ENCODE data around the gene TYSND1. TPM values are rescaled to one million over a fixed set of nuclear protein-coding genes. Genes with fewer than 3 reads are reported as not detected.

TYSND1 gene
- total RNA-seq, 1 experiment from 2014 or later, result 13.6 TPM

GRCh38 chr10:70190102-70190501 is 43.6 kb upstream of the TYSND1 start:
- Histone ChIP-seq H3K36me3 (ENCODE audit: control insufficient read depth in 1 of 2, insufficient read depth in 2 of 2, low read length in 2 of 2) (no peaks in the 10 kb centered on the region), H2AFZ (ENCODE audit: low read depth, low read length, poor library complexity, severe bottlenecking) (no peak overlapping the region), H3K4me1 (ENCODE audit: control insufficient read depth in 1 of 2, insufficient read depth in 2 of 2, low read length in 2 of 2) (no peaks in the 10 kb centered on the region), H4K20me1 (ENCODE audit: insufficient read depth) (no peaks in the 10 kb centered on the region), H3K4me3 (replicated peaks in 1 of 2; ENCODE audit: low read depth in 1 of 2, low read length in 2 of 2) (no peak overlapping the region), H3K27ac (ENCODE audit: low read depth, low read length) (no peak overlapping the region), H3K9me2 (ENCODE audit: insufficient read depth) (no peaks in the 10 kb centered on the region), H3K79me2 (ENCODE audit: insufficient read depth, low read length) (no peaks in the 10 kb centered on the region), H3K9me3 (ENCODE audit: control insufficient read depth in 1 of 2, insufficient read depth in 1 of 2, low read depth in 1 of 2, low read length in 2 of 2) (no peaks in the 10 kb centered on the region), H3K27me3 (ENCODE audit: insufficient read depth, low read length) (no peaks in the 10 kb centered on the region), H3K4me2 (ENCODE audit: low read length) (no peak overlapping the region), H3K9ac (ENCODE audit: low read length) (no peak overlapping the region)
- no TSS peak for BruUV-seq (replicated peaks)
- no peak for ATAC-seq
- ChIA-PET RAD21 (ENCODE audit: low non-redundant PET in 1 of 2, low total read pairs in 2 of 2, uncharacterized antibody in 2 of 2, unreplicated experiment in 2 of 2) (no interaction called here), POLR2A (no interaction called here), CTCF (no interaction called here)
- intact Hi-C loops (cut with micrococcal nuclease), result no loop called here
- TF ChIP-seq JUND (IDR thresholded peaks at IDR 0.05) (no peak), TCF7L2 (IDR thresholded peaks at IDR 0.05; ENCODE audit: borderline replicate concordance, extremely low read depth, insufficient read depth, insufficient read length) (no peak), CTCF (IDR thresholded peaks at IDR 0.05 in 2 of 3, conservative IDR thresholded peaks at IDR 0.05 in 1 of 3; ENCODE audit: borderline replicate concordance in 1 of 3, insufficient read depth in 1 of 3, low read depth in 2 of 3, low read length in 2 of 3) (no peak), EZH2phosphoT487 (IDR thresholded peaks at IDR 0.05; ENCODE audit: borderline replicate concordance) (no peak), MAX (IDR thresholded peaks at IDR 0.05) (no peak), CEBPB (IDR thresholded peaks at IDR 0.05; ENCODE audit: low read depth) (no peak), CBX3 (IDR thresholded peaks at IDR 0.05; ENCODE audit: low read depth) (no peak), SP1 (IDR thresholded peaks at IDR 0.05; ENCODE audit: low read depth) (no peak), EZH2 (IDR thresholded peaks at IDR 0.05) (no peak), SIN3A (IDR thresholded peaks at IDR 0.05; ENCODE audit: low read depth) (no peak), RAD21 (IDR thresholded peaks at IDR 0.05; ENCODE audit: low read depth) (no peak), EGR1 (IDR thresholded peaks at IDR 0.05; ENCODE audit: low read depth) (no peak), ZNF274 (IDR thresholded peaks at IDR 0.05; ENCODE audit: low read depth, low read length) (no peak), ZBTB33 (IDR thresholded peaks at IDR 0.05; ENCODE audit: extremely low read depth, insufficient replicate concordance, low read length) (no peak), YY1 (IDR thresholded peaks at IDR 0.05; ENCODE audit: extremely low read depth, insufficient replicate concordance, low read depth, low read length) (no peak), ATF3 (IDR thresholded peaks at IDR 0.05) (no peak), REST (IDR thresholded peaks at IDR 0.05; ENCODE audit: low read depth) (no peak), POLR2AphosphoS5 (IDR thresholded peaks at IDR 0.05; ENCODE audit: low read depth, low read length) (no peak), ELF1 (IDR thresholded peaks at IDR 0.05; ENCODE audit: borderline replicate concordance, low read depth) (no peak), SRF (IDR thresholded peaks at IDR 0.05; ENCODE audit: low read depth) (no peak)
- DNase-seq (ENCODE audit: low read depth, low spot score), result no peak

Data from HCT116 (cell line).